Measurements from ENCODE around the gene SDCBP2. TPM values are rescaled to one million over a fixed set of nuclear protein-coding genes. Genes with fewer than 3 reads are reported as not detected.

The SDCBP2 gene
- total RNA-seq, 4 donors from 2014 or later = 0.26 to 9.1 (median 5.5) TPM

GRCh38 chr20:1322511-1323245, 6.3 kb downstream of the SDCBP2 start:
- Histone ChIP-seq H3K9me3 (no peaks in the 10 kb centered on the region), H3K4me1 (peaks cover 5 to 13% of the 10 kb centered on the region in 2 donors), H3K4me3 (no peak overlapping the region), H3K27me3 (no peaks in the 10 kb centered on the region), H3K36me3 (no peaks in the 10 kb centered on the region), H3K27ac (peak overlapping the region; percentile 98 to 100)
- intact Hi-C loops (cut with DNase I; ENCODE audit: low total_unique reads) = loop anchor here (5.0 kb wide), 1 partner anchor 70 kb away; the partner anchor contains the start of gene FKBP1A
- peak; percentile 56 to 83 for DNase-seq
- no peak for TF ChIP-seq CTCF (IDR thresholded peaks at IDR 0.05)
- peak in 1 of 2 donors; percentile 22 for TF ChIP-seq POLR2A (IDR thresholded peaks at IDR 0.05)

- intact Hi-C loops (cut with DNase I; ENCODE audit: low total_unique reads) = loop anchor here (5.0 kb wide), 1 partner anchor 71 kb away; the partner anchor contains the start of gene FKBP1A
- no peaks in the 10 kb centered on the region for H3K36me3 ChIP-seq
- no peak overlapping the region for H3K4me3 ChIP-seq
- H3K27ac ChIP-seq = peak overlapping the region; percentile 98 to 100
- H3K9me3 ChIP-seq = no peaks in the 10 kb centered on the region
- peaks cover 0 to 9% of the 10 kb centered on the region in 2 donors for H3K4me1 ChIP-seq
- no peaks in the 10 kb centered on the region for H3K27me3 ChIP-seq
- DNase-seq = no peak
- TF ChIP-seq CTCF (IDR thresholded peaks at IDR 0.05) (no peak), POLR2A (IDR thresholded peaks at IDR 0.05) (no peak)
Measured at GRCh38 chr20:1321654-1321939, 7.3 kb downstream of the SDCBP2 start.

GRCh38 chr20:1320902-1321653, 7.9 kb downstream of the SDCBP2 start:
- no peak for DNase-seq
- no peaks in the 10 kb centered on the region for H3K36me3 ChIP-seq
- peak overlapping the region in 1 of 2 donors; percentile 100 for H3K27ac ChIP-seq
- TF ChIP-seq CTCF (IDR thresholded peaks at IDR 0.05) (no peak), POLR2A (IDR thresholded peaks at IDR 0.05) (no peak)
- intact Hi-C loops (cut with DNase I; ENCODE audit: low total_unique reads) = loop anchor here (5.0 kb wide), 1 partner anchor 71 kb away; the partner anchor contains the start of gene FKBP1A
- peaks cover 0 to 5% of the 10 kb centered on the region in 2 donors for H3K4me1 ChIP-seq
- H3K9me3 ChIP-seq = no peaks in the 10 kb centered on the region
- no peaks in the 10 kb centered on the region for H3K27me3 ChIP-seq
- no peak overlapping the region for H3K4me3 ChIP-seq

- Histone ChIP-seq H3K4me3 (no peak overlapping the region), H3K36me3 (no peaks in the 10 kb centered on the region), H3K9me3 (no peaks in the 10 kb centered on the region), H3K27me3 (no peaks in the 10 kb centered on the region), H3K4me1 (peaks cover 0 to 5% of the 10 kb centered on the region in 2 donors), H3K27ac (no peak overlapping the region)
- no peak for DNase-seq
- intact Hi-C loops (cut with DNase I; ENCODE audit: low total_unique reads) = loop anchor here (5.0 kb wide), 1 partner anchor 72 kb away; the partner anchor contains the start of gene FKBP1A
- TF ChIP-seq POLR2A (IDR thresholded peaks at IDR 0.05) (no peak), CTCF (IDR thresholded peaks at IDR 0.05) (no peak)
Measured at GRCh38 chr20:1320016-1320415, 8.9 kb downstream of the SDCBP2 start.

- Histone ChIP-seq H3K4me3 (no peak overlapping the region), H3K4me1 (peaks cover 0 to under 1% of the 10 kb centered on the region in 2 donors), H3K27ac (no peak overlapping the region), H3K36me3 (no peaks in the 10 kb centered on the region), H3K9me3 (no peaks in the 10 kb centered on the region), H3K27me3 (no peaks in the 10 kb centered on the region)
- intact Hi-C loops (cut with DNase I; ENCODE audit: low total_unique reads) = loop anchor here (10.0 kb wide), 1 partner anchor 145 kb away; the partner anchor contains the start of gene NSFL1C
- TF ChIP-seq POLR2A (IDR thresholded peaks at IDR 0.05) (no peak), CTCF (IDR thresholded peaks at IDR 0.05) (no peak)
- no peak for DNase-seq
Measured at GRCh38 chr20:1319462-1319861, 9.5 kb downstream of the SDCBP2 start.

Measured in uterus (tissue), 4 donors.